ENCODE measurements around the gene FOXP2. TPM values are rescaled to one million over a fixed set of nuclear protein-coding genes. Genes with fewer than 3 reads are reported as not detected.

Gene FOXP2
- total RNA-seq, 1 donor: 5.8 TPM

GRCh38 chr7:114656466-114656865, 241.9 kb downstream of the FOXP2 start:
- Histone ChIP-seq H3K79me2 (ENCODE audit: insufficient read depth, low read length) (no peaks in the 10 kb centered on the region), H3K27me3 (ENCODE audit: insufficient read depth, low read length) (no peaks in the 10 kb centered on the region), H3K4me1 (ENCODE audit: insufficient read depth, low read length) (no peaks in the 10 kb centered on the region), H3K4me3 (ENCODE audit: insufficient read depth, low read length) (no peak overlapping the region), H3K9me3 (ENCODE audit: low read depth, low read length) (no peaks in the 10 kb centered on the region), H3K27ac (ENCODE audit: low read depth, low read length) (no peak overlapping the region), H4K20me1 (ENCODE audit: insufficient read depth, low read length) (no peaks in the 10 kb centered on the region), H2AFZ (ENCODE audit: low read length) (no peak overlapping the region), H3K36me3 (ENCODE audit: insufficient read depth, low read length) (no peaks in the 10 kb centered on the region), H3K4me2 (ENCODE audit: insufficient read depth, low read length) (no peak overlapping the region)
- DNase-seq (ENCODE audit: insufficient read length, low spot score, missing footprints): no peak
- TF ChIP-seq, protein P1, sequence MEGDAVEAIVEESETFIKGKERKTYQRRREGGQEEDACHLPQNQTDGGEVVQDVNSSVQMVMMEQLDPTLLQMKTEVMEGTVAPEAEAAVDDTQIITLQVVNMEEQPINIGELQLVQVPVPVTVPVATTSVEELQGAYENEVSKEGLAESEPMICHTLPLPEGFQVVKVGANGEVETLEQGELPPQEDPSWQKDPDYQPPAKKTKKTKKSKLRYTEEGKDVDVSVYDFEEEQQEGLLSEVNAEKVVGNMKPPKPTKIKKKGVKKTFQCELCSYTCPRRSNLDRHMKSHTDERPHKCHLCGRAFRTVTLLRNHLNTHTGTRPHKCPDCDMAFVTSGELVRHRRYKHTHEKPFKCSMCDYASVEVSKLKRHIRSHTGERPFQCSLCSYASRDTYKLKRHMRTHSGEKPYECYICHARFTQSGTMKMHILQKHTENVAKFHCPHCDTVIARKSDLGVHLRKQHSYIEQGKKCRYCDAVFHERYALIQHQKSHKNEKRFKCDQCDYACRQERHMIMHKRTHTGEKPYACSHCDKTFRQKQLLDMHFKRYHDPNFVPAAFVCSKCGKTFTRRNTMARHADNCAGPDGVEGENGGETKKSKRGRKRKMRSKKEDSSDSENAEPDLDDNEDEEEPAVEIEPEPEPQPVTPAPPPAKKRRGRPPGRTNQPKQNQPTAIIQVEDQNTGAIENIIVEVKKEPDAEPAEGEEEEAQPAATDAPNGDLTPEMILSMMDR (IDR thresholded peaks at IDR 0.05; ENCODE audit: extremely low read depth, low read depth, low read length): no peak

- H3K4me3 ChIP-seq (ENCODE audit: insufficient read depth, low read length): no peak overlapping the region
- no peaks in the 10 kb centered on the region for H3K27me3 ChIP-seq (ENCODE audit: insufficient read depth, low read length)
- no peak overlapping the region for H2AFZ ChIP-seq (ENCODE audit: low read length)
- no peak for DNase-seq (ENCODE audit: insufficient read length, low spot score, missing footprints)
- H3K79me2 ChIP-seq (ENCODE audit: insufficient read depth, low read length): no peaks in the 10 kb centered on the region
- H3K9me3 ChIP-seq (ENCODE audit: low read depth, low read length): no peaks in the 10 kb centered on the region
- no peaks in the 10 kb centered on the region for H3K36me3 ChIP-seq (ENCODE audit: insufficient read depth, low read length)
- H3K4me2 ChIP-seq (ENCODE audit: insufficient read depth, low read length): no peak overlapping the region
- no peaks in the 10 kb centered on the region for H3K4me1 ChIP-seq (ENCODE audit: insufficient read depth, low read length)
- no peaks in the 10 kb centered on the region for H4K20me1 ChIP-seq (ENCODE audit: insufficient read depth, low read length)
- TF ChIP-seq, protein P1 (IDR thresholded peaks at IDR 0.05; ENCODE audit: extremely low read depth, low read depth, low read length): no peak
- H3K27ac ChIP-seq (ENCODE audit: low read depth, low read length): no peak overlapping the region
Measured at GRCh38 chr7:114657279-114657678, 242.7 kb downstream of the FOXP2 start.

DNA sequence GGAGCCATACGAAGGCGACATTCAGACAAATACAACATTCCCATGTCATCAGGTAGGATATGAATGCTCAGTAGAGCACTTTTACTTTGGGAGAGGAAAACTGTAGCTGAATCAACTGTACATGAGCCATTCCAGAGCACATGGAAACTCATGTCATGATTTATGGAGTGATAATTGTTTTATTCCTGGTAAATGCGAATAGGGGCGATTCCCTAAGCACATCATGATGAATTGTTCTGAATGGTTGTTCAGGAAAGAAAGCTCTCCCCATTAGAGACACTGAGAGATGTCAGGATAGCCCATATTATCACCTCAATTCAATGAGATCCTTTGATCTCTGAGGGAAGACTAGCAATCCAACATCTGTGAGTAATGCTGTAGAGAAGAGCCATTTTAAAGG, 243.6 kb downstream of the FOXP2 start:
- TF ChIP-seq, protein P1 (IDR thresholded peaks at IDR 0.05; ENCODE audit: extremely low read depth, low read depth, low read length): no peak
- H3K9me3 ChIP-seq (ENCODE audit: low read depth, low read length): no peaks in the 10 kb centered on the region
- no peaks in the 10 kb centered on the region for H3K27me3 ChIP-seq (ENCODE audit: insufficient read depth, low read length)
- H3K4me2 ChIP-seq (ENCODE audit: insufficient read depth, low read length): no peak overlapping the region
- H3K27ac ChIP-seq (ENCODE audit: low read depth, low read length): no peak overlapping the region
- no peak overlapping the region for H2AFZ ChIP-seq (ENCODE audit: low read length)
- no peaks in the 10 kb centered on the region for H4K20me1 ChIP-seq (ENCODE audit: insufficient read depth, low read length)
- H3K4me1 ChIP-seq (ENCODE audit: insufficient read depth, low read length): no peaks in the 10 kb centered on the region
- DNase-seq (ENCODE audit: insufficient read length, low spot score, missing footprints): no peak
- H3K79me2 ChIP-seq (ENCODE audit: insufficient read depth, low read length): no peaks in the 10 kb centered on the region
- H3K4me3 ChIP-seq (ENCODE audit: insufficient read depth, low read length): no peak overlapping the region
- H3K36me3 ChIP-seq (ENCODE audit: insufficient read depth, low read length): no peaks in the 10 kb centered on the region

GRCh38 chr7:114659409-114660125, 245.0 kb downstream of the FOXP2 start:
- no peak overlapping the region for H3K4me3 ChIP-seq (ENCODE audit: insufficient read depth, low read length)
- no peak overlapping the region for H2AFZ ChIP-seq (ENCODE audit: low read length)
- H3K4me2 ChIP-seq (ENCODE audit: insufficient read depth, low read length): no peak overlapping the region
- DNase-seq (ENCODE audit: insufficient read length, low spot score, missing footprints): no peak
- H3K36me3 ChIP-seq (ENCODE audit: insufficient read depth, low read length): no peaks in the 10 kb centered on the region
- H4K20me1 ChIP-seq (ENCODE audit: insufficient read depth, low read length): no peaks in the 10 kb centered on the region
- no peaks in the 10 kb centered on the region for H3K27me3 ChIP-seq (ENCODE audit: insufficient read depth, low read length)
- no peaks in the 10 kb centered on the region for H3K9me3 ChIP-seq (ENCODE audit: low read depth, low read length)
- H3K27ac ChIP-seq (ENCODE audit: low read depth, low read length): no peak overlapping the region
- no peaks in the 10 kb centered on the region for H3K79me2 ChIP-seq (ENCODE audit: insufficient read depth, low read length)
- no peaks in the 10 kb centered on the region for H3K4me1 ChIP-seq (ENCODE audit: insufficient read depth, low read length)
- TF ChIP-seq, protein P1 (IDR thresholded peaks at IDR 0.05; ENCODE audit: extremely low read depth, low read depth, low read length): no peak
